Ramos (cell line): ENCODE measurements around the gene HGFAC.
"Not testable (repeated sequence)": the region's sequence is repeated elsewhere in the genome, so short reads cannot be mapped to it uniquely, and the experiment has no call there.

Experiments used
- in situ Hi-C: fragments of 300-500 bp; cut with MboI; formaldehyde crosslinking; loops from one replicate; pipeline ENCODE4 v1.14.3; 2022; ENCODE audit warnings: low sequenced_read_pairs; ENCODE audit not compliant: unreplicated experiment

Gene HGFAC

GRCh38 chr4:3410401-3411135 is 31.2 kb upstream of the HGFAC start:
- in situ Hi-C loops, result no loop called here

GRCh38 chr4:3411190-3411589 is 30.6 kb upstream of the HGFAC start:
- in situ Hi-C loops, result not testable (repeated sequence)

- in situ Hi-C loops, result no loop called here
These were observed 30.1 kb upstream of the HGFAC start for GRCh38 chr4:3411676-3412075.

GRCh38 chr4:3412257-3413020 is 29.3 kb upstream of the HGFAC start:
- in situ Hi-C loops, result no loop called here

- in situ Hi-C loops, result no loop called here
These were observed 28.5 kb upstream of the HGFAC start for GRCh38 chr4:3413217-3413671.

GRCh38 chr4:3413675-3414420 is 27.9 kb upstream of the HGFAC start:
- in situ Hi-C loops, result no loop called here

- in situ Hi-C loops, result no loop called here
These were observed 27.1 kb upstream of the HGFAC start for GRCh38 chr4:3414421-3415279.

- in situ Hi-C loops, result no loop called here
These were observed 26.2 kb upstream of the HGFAC start for GRCh38 chr4:3415471-3416141.

GRCh38 chr4:3416270-3416669 is 25.5 kb upstream of the HGFAC start:
- in situ Hi-C loops, result no loop called here

GRCh38 chr4:3416821-3417221 is 24.9 kb upstream of the HGFAC start:
- in situ Hi-C loops, result no loop called here

- in situ Hi-C loops, result no loop called here
These were observed 24.3 kb upstream of the HGFAC start for GRCh38 chr4:3417448-3417847.

- in situ Hi-C loops, result no loop called here
These were observed 23.6 kb upstream of the HGFAC start for GRCh38 chr4:3418029-3418762.

- in situ Hi-C loops, result no loop called here
These were observed 21.7 kb upstream of the HGFAC start for GRCh38 chr4:3419836-3420605.

- in situ Hi-C loops, result no loop called here
These were observed 21.2 kb upstream of the HGFAC start for GRCh38 chr4:3420606-3420955.

- in situ Hi-C loops, result no loop called here
These were observed 20.8 kb upstream of the HGFAC start for GRCh38 chr4:3420956-3421355.

- in situ Hi-C loops, result no loop called here
These were observed 20.3 kb upstream of the HGFAC start for GRCh38 chr4:3421470-3421869.

GRCh38 chr4:3422241-3422801 is 19.4 kb upstream of the HGFAC start:
- in situ Hi-C loops, result no loop called here

- in situ Hi-C loops, result no loop called here
These were observed 18.9 kb upstream of the HGFAC start for GRCh38 chr4:3422808-3423297.
